ENCODE data around the gene BOC. TPM values are rescaled to one million over a fixed set of nuclear protein-coding genes. Genes with fewer than 3 reads are reported as not detected.

The BOC gene
- total RNA-seq, 1 donor from 2014 or later = 20.2 TPM

DNA sequence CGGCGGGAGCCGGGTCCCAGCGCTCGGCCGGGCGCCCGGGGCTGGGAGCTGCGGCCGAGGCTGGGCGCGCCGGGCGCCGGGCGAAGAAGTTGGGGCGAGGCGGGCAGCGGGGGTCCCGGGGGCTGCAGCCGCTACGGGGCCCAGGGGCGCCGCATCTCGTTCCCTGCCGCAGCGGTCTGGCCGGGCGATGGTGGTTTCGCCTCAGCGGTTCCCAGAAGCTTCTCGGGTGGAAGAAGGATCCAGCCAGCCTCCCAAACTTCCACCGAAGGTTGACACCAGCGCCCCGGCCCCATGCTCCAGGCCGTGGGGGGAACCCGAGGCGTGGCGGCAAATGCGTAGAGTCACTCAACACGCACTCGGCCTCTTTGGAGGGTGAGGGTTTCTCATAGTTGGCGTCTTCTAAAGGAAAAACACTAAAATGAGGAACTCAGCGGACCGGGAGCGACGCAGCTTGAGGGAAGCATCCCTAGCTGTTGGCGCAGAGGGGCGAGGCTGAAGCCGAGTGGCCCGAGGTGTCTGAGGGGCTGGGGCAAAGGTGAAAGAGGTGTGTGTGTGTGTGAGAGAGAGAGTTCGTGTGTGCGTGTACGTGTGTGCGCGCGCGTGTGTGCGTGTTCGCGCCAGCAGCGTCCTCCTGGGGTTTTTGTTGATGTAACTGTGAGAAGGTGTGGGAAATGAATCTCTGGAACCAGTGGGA, 940 bp downstream of the BOC start:
- Histone ChIP-seq H3K9ac (ENCODE audit: low read length) (peak overlapping the region; percentile 90), H3K27me3 (ENCODE audit: insufficient read depth, low read length) (no peaks in the 10 kb centered on the region), H3K36me3 (ENCODE audit: insufficient read depth, low read length) (no peaks in the 10 kb centered on the region), H4K20me1 (ENCODE audit: insufficient read depth, low read length) (no peaks in the 10 kb centered on the region), H3K4me3 (ENCODE audit: insufficient read depth, low read depth, low read length) (peak overlapping the region; percentile 76), H3K4me2 (ENCODE audit: low read length) (peak overlapping the region; percentile 99), H2AFZ (ENCODE audit: low read depth, low read length) (peak overlapping the region; percentile 98), H3K27ac (ENCODE audit: low read depth, low read length) (peak overlapping the region; percentile 88), H3K9me3 (ENCODE audit: insufficient read depth, low read depth, low read length) (no peaks in the 10 kb centered on the region), H3K79me2 (ENCODE audit: insufficient read depth, low read length) (peaks cover 18% of the 10 kb centered on the region), H3K4me1 (ENCODE audit: insufficient read depth, low read length) (peaks cover 20% of the 10 kb centered on the region)
- H3K36me3 Mint-ChIP-seq (ENCODE audit: low read depth, unreplicated experiment) = peaks cover under 1% of the 10 kb centered on the region
- H3K27ac Mint-ChIP-seq (ENCODE audit: unreplicated experiment) = peak overlapping the region; percentile 21
- FAIRE-seq = no peak
- H3K4me1 Mint-ChIP-seq (ENCODE audit: low read depth, unreplicated experiment) = peaks cover 22% of the 10 kb centered on the region
- TF ChIP-seq, protein P1, sequence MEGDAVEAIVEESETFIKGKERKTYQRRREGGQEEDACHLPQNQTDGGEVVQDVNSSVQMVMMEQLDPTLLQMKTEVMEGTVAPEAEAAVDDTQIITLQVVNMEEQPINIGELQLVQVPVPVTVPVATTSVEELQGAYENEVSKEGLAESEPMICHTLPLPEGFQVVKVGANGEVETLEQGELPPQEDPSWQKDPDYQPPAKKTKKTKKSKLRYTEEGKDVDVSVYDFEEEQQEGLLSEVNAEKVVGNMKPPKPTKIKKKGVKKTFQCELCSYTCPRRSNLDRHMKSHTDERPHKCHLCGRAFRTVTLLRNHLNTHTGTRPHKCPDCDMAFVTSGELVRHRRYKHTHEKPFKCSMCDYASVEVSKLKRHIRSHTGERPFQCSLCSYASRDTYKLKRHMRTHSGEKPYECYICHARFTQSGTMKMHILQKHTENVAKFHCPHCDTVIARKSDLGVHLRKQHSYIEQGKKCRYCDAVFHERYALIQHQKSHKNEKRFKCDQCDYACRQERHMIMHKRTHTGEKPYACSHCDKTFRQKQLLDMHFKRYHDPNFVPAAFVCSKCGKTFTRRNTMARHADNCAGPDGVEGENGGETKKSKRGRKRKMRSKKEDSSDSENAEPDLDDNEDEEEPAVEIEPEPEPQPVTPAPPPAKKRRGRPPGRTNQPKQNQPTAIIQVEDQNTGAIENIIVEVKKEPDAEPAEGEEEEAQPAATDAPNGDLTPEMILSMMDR (IDR thresholded peaks at IDR 0.05; ENCODE audit: insufficient read depth, low read depth, low read length) = no peak
- TF ChIP-seq EZH2 (IDR thresholded peaks at IDR 0.05; ENCODE audit: insufficient read depth, low read length) = no peak
- no peak for DNase-seq (ENCODE audit: low read depth)
- H3K9me3 Mint-ChIP-seq (ENCODE audit: unreplicated experiment) = no peaks in the 10 kb centered on the region
- no peaks in the 10 kb centered on the region for H3K27me3 Mint-ChIP-seq (ENCODE audit: low read depth, unreplicated experiment)
- peak overlapping the region; percentile 95 for H3K4me3 Mint-ChIP-seq (ENCODE audit: unreplicated experiment)

DNA sequence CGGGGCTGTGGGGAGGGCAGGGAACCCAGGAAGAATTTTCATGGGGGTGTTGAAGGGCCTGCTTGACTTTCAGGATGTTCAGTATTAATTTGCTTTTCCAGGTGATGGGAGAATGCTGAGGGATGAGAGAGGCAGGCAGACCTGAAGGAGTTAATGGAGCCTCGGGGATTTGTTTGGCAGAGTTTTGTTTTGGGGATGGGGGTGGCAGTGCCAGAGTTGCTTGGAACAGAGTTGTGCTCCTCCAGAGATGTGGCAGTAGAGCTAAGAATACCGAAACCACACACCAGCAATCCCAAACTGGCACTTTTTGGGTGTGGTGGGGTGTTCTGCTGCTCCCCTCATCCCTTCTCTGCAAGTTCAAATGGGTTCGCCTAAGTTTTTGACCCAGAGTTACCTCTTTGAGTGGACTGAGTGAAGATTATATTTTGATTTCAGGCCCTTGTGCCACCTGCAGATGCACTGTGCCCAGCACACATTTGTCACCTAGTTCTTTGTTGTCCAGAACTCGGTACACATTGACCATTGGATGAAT, 1.6 kb downstream of the BOC start:
- H3K4me3 ChIP-seq (ENCODE audit: insufficient read depth, low read depth, low read length) = peak overlapping the region; percentile 76
- DNase-seq (ENCODE audit: low read depth) (no peak), FAIRE-seq (no peak)
- no peaks in the 10 kb centered on the region for H3K27me3 Mint-ChIP-seq (ENCODE audit: low read depth, unreplicated experiment)
- peaks cover 22% of the 10 kb centered on the region for H3K4me1 Mint-ChIP-seq (ENCODE audit: low read depth, unreplicated experiment)
- no peaks in the 10 kb centered on the region for H3K36me3 ChIP-seq (ENCODE audit: insufficient read depth, low read length)
- H2AFZ ChIP-seq (ENCODE audit: low read depth, low read length) = peak overlapping the region; percentile 98
- H3K4me3 Mint-ChIP-seq (ENCODE audit: unreplicated experiment) = peak overlapping the region; percentile 95
- H3K9ac ChIP-seq (ENCODE audit: low read length) = peak overlapping the region; percentile 90
- peaks cover 6% of the 10 kb centered on the region for H3K36me3 Mint-ChIP-seq (ENCODE audit: low read depth, unreplicated experiment)
- peak overlapping the region; percentile 99 for H3K4me2 ChIP-seq (ENCODE audit: low read length)
- no peaks in the 10 kb centered on the region for H3K27me3 ChIP-seq (ENCODE audit: insufficient read depth, low read length)
- peak overlapping the region; percentile 21 for H3K27ac Mint-ChIP-seq (ENCODE audit: unreplicated experiment)
- H4K20me1 ChIP-seq (ENCODE audit: insufficient read depth, low read length) = no peaks in the 10 kb centered on the region
- H3K27ac ChIP-seq (ENCODE audit: low read depth, low read length) = peak overlapping the region; percentile 88
- no peaks in the 10 kb centered on the region for H3K9me3 ChIP-seq (ENCODE audit: insufficient read depth, low read depth, low read length)
- peaks cover 20% of the 10 kb centered on the region for H3K4me1 ChIP-seq (ENCODE audit: insufficient read depth, low read length)
- TF ChIP-seq EZH2 (IDR thresholded peaks at IDR 0.05; ENCODE audit: insufficient read depth, low read length) = no peak
- TF ChIP-seq, protein P1 (IDR thresholded peaks at IDR 0.05; ENCODE audit: insufficient read depth, low read depth, low read length) = no peak
- no peaks in the 10 kb centered on the region for H3K9me3 Mint-ChIP-seq (ENCODE audit: unreplicated experiment)
- peaks cover 18% of the 10 kb centered on the region for H3K79me2 ChIP-seq (ENCODE audit: insufficient read depth, low read length)
